Esophagus squamous epithelium (tissue), 5 donors: ENCODE data around the gene TP53. TPM values are rescaled to one million over a fixed set of nuclear protein-coding genes. Genes with fewer than 3 reads are reported as not detected.

Experiments used
- DNase-seq: peaks from one replicate; lab custom pipeline; 2025; lab: John Stamatoyannopoulos, UW
- H3K27ac ChIP-seq, 4 donors: fragments of 200-600 bp; sonication (generic); one replicate each; pipeline ENCODE4 v1.5.1; 2016 to 2019; ENCODE audit warnings: mild to moderate bottlenecking in 1 of 4
- H3K27me3 ChIP-seq, 4 donors: fragments of 200-600 bp; sonication (generic); 1 replicate in 3 of 4; 2 replicates in 1 of 4; pipeline versions ENCODE4 v1.5.1 to v1.6.0; 2017 to 2021; ENCODE audit warnings: antibody characterized with exemption in 1 of 4
- H3K36me3 ChIP-seq, 3 donors: fragments of 200-600 bp; sonication (generic); one replicate each; pipeline ENCODE4 v1.5.1; 2016 to 2019
- H3K4me1 ChIP-seq, 3 donors: fragments of 200-600 bp; sonication (generic); one replicate each; pipeline ENCODE4 v1.5.1; 2017 to 2019
- H3K4me3 ChIP-seq, 4 donors: fragments of 200-600 bp; sonication (generic); 1 replicate in 3 of 4; 2 replicates in 1 of 4; pipeline ENCODE4 v1.5.1; 2016 to 2019; ENCODE audit warnings: mild to moderate bottlenecking in 2 of 4, moderate library complexity in 1 of 4
- H3K9me3 ChIP-seq, 3 donors: fragments of 200-600 bp; sonication (generic); one replicate each; pipeline ENCODE4 v1.5.1; 2016 to 2019
- POLR2A ChIP-seq, 4 donors: fragments of 450-650 bp; IDR thresholded peaks; one replicate each; pipeline ENCODE4 v1.6.1; 2017; ENCODE audit warnings: antibody characterized with exemption in 4 of 4, mild to moderate bottlenecking in 4 of 4, moderate library complexity in 3 of 4
- WGBS, 2 donors: methylation state at CpG; one replicate each; pipeline ENCODE4 v1.1.5; 2018; 5-methylcytosine and 5-hydroxymethylcytosine counted together
- intact Hi-C: fragments of 100-400 bp; cut with DNase I; formaldehyde crosslinking; loops from one replicate; pipeline ENCODE4 v1.15.0; 2022
- total RNA-seq, 4 donors: library from RNA; depleted of rRNA; stranded (reverse); fragments of >200 nt; gene quantifications; one replicate each; pipeline ENCODE4 v1.1.0, GENCODE V29; 2016
- TF ChIP-seq, protein P1 (sequence below), 6 experiments: fragments of 450-650 bp in 4 of 6; fragments of 200-600 bp in 2 of 6; sonication (generic) in 2 of 6; IDR thresholded peaks; one replicate each; pipeline ENCODE4 v1.5.1; 2016 to 2019; ENCODE audit warnings: antibody characterized with exemption in 6 of 6, mild to moderate bottlenecking in 4 of 6, moderate library complexity in 4 of 6
- donor health status: DM: yes; HTN: yes; CAD: no.

TP53 gene
- total RNA-seq, 4 donors from 2014 or later = 26.6 to 35.1 (median 33.9) TPM

DNA sequence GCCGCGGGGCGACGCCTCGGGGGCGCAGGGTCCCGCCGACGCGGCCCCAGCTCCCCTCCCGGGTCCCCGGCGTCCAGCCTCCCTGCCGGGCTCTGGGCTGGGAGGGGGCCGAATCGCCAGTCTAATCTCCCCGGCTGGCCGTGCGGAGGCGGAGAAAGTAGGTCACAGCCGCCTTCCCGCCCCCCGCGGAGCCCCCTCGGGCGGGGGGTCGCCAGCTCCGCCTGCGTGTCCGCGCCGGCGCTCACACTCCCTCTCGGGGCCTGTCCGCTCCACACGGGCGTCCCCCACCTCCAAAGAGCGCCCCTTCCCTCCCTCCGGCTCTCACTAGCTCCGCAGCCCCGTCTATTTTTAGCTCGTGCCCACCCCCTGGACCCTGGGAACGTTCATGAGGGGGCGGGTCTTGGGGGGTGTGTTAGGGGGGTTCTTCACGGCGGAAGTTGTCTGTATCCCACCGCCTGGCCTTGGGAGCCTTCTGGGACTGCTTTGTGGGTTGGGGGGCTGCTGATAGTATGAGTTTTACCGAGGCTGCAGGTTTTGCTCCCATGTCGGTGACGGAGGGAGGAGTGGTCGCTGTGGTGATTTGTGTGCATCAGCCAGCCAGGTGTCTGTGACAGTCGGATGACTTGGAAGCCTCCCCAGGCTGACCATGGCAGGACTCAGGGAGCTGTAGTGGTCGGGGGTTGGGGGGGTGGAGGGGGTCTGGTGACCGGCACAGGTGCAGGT, 35.5 kb downstream of the TP53 start:
- H3K9me3 ChIP-seq = no peaks in the 10 kb centered on the region
- WGBS, 2 donors = 0 to 8% methylated on average over 4 to 20 of the region's 54 CpGs
- H3K4me1 ChIP-seq = peaks cover 12 to 23% (median 17%) of the 10 kb centered on the region in 3 donors
- intact Hi-C loops = no loop called here
- TF ChIP-seq, protein P1, sequence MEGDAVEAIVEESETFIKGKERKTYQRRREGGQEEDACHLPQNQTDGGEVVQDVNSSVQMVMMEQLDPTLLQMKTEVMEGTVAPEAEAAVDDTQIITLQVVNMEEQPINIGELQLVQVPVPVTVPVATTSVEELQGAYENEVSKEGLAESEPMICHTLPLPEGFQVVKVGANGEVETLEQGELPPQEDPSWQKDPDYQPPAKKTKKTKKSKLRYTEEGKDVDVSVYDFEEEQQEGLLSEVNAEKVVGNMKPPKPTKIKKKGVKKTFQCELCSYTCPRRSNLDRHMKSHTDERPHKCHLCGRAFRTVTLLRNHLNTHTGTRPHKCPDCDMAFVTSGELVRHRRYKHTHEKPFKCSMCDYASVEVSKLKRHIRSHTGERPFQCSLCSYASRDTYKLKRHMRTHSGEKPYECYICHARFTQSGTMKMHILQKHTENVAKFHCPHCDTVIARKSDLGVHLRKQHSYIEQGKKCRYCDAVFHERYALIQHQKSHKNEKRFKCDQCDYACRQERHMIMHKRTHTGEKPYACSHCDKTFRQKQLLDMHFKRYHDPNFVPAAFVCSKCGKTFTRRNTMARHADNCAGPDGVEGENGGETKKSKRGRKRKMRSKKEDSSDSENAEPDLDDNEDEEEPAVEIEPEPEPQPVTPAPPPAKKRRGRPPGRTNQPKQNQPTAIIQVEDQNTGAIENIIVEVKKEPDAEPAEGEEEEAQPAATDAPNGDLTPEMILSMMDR (IDR thresholded peaks at IDR 0.05) = no peak
- TF ChIP-seq POLR2A (IDR thresholded peaks at IDR 0.05) = no peak
- peak overlapping the region in 2 of 4 donors; percentile 73 to 79 for H3K27ac ChIP-seq
- no peaks in the 10 kb centered on the region for H3K36me3 ChIP-seq
- peaks cover 3 to 54% (median 10%) of the 10 kb centered on the region in 4 donors for H3K27me3 ChIP-seq
- peak overlapping the region; percentile 33 to 73 (median 56) for H3K4me3 ChIP-seq
- DNase-seq = no peak

GRCh38 chr17:7651097-7651664, 36.1 kb downstream of the TP53 start:
- peak overlapping the region; percentile 33 to 73 (median 56) for H3K4me3 ChIP-seq
- no peak for DNase-seq
- H3K4me1 ChIP-seq = peaks cover 12 to 23% (median 17%) of the 10 kb centered on the region in 3 donors
- peaks cover 3 to 54% (median 10%) of the 10 kb centered on the region in 4 donors for H3K27me3 ChIP-seq
- H3K27ac ChIP-seq = peak overlapping the region in 3 of 4 donors; percentile 4 to 79 (median 73)
- intact Hi-C loops = no loop called here
- no peaks in the 10 kb centered on the region for H3K9me3 ChIP-seq
- WGBS, 2 donors = 1 to 3% methylated on average over 13 to 27 of the region's 45 CpGs
- no peaks in the 10 kb centered on the region for H3K36me3 ChIP-seq
- TF ChIP-seq, protein P1 (IDR thresholded peaks at IDR 0.05) = no peak
- no peak for TF ChIP-seq POLR2A (IDR thresholded peaks at IDR 0.05)

- peaks cover 3 to 54% (median 10%) of the 10 kb centered on the region in 4 donors for H3K27me3 ChIP-seq
- no peak for TF ChIP-seq POLR2A (IDR thresholded peaks at IDR 0.05)
- TF ChIP-seq, protein P1 (IDR thresholded peaks at IDR 0.05) = no peak
- peak within 1 kb of the TSS in 3 of 4 donors; percentile 4 to 79 (median 73) for H3K27ac ChIP-seq
- DNase-seq = no peak
- no peaks in the 10 kb centered on the region for H3K9me3 ChIP-seq
- 1 to 3% methylated on average over 9 to 14 of the region's 34 CpGs for WGBS, 2 donors
- H3K4me1 ChIP-seq = peaks cover 12 to 23% (median 17%) of the 10 kb centered on the region in 3 donors
- H3K4me3 ChIP-seq = peak within 1 kb of the TSS; percentile 33 to 73 (median 56)
- H3K36me3 ChIP-seq = no peaks in the 10 kb centered on the region
- intact Hi-C loops = no loop called here
Measured at GRCh38 chr17:7650509-7651096, 36.7 kb downstream of the TP53 start, which contains the start of gene ATP1B2. ATP1B2 (plus strand) TSS chr17:7650926; CDS start chr17:7651519, 593 bp downstream.

GRCh38 chr17:7647018-7647417, 40.3 kb downstream of the TP53 start:
- no peak for DNase-seq
- Histone ChIP-seq H3K9me3 (no peaks in the 10 kb centered on the region), H3K36me3 (no peaks in the 10 kb centered on the region), H3K27me3 (peaks cover 3 to 42% (median 10%) of the 10 kb centered on the region in 4 donors), H3K27ac (no peak overlapping the region), H3K4me1 (peaks cover 12 to 22% (median 17%) of the 10 kb centered on the region in 3 donors), H3K4me3 (no peak overlapping the region)
- TF ChIP-seq POLR2A (IDR thresholded peaks at IDR 0.05) = no peak
- TF ChIP-seq, protein P1 (IDR thresholded peaks at IDR 0.05) = no peak
- 56 to 75% methylated on average over 4 of the region's 4 CpGs for whole genome bisulfite sequencing, 2 donors
- intact Hi-C loops = no loop called here
